BLaER1 treated with 17β-estradiol and CSF1 and Interleukin-3, amounts not matched to agents 10 nM and 100 nM (cell line): ENCODE measurements around the gene CFAP119.

ENCODE experiments used
- H3K27ac ChIP-seq, 11 experiments: shearing (Covaris generic); formaldehyde crosslinking; 2 replicates each; pipeline ENCODE4 v1.8.1; 2022
- H3K27me3 ChIP-seq, 11 experiments: shearing (Covaris generic); formaldehyde crosslinking; 2 replicates each; pipeline ENCODE4 v1.8.1; 2022
- H3K36me3 ChIP-seq, 11 experiments: shearing (Covaris generic); formaldehyde crosslinking; 2 replicates each; pipeline ENCODE4 v1.8.1; 2022
- H3K4me1 ChIP-seq, 10 experiments: shearing (Covaris generic); formaldehyde crosslinking; 2 replicates each; pipeline ENCODE4 v1.8.1; 2022
- H3K4me2 ChIP-seq, 11 experiments: shearing (Covaris generic); formaldehyde crosslinking; 2 replicates each; pipeline ENCODE4 v1.8.1; 2022
- H3K4me3 ChIP-seq, 10 experiments: shearing (Covaris generic); formaldehyde crosslinking; 2 replicates each; pipeline ENCODE4 v1.8.1; 2022
- H3K9ac ChIP-seq, 11 experiments: shearing (Covaris generic); formaldehyde crosslinking; 2 replicates each; pipeline ENCODE4 v1.8.1; 2022
- H3K9me3 ChIP-seq, 11 experiments: shearing (Covaris generic); formaldehyde crosslinking; replicated peaks in 1 of 11; 2 replicates each; pipeline ENCODE4 v1.8.1; 2022
- H4K20me1 ChIP-seq, 11 experiments: shearing (Covaris generic); formaldehyde crosslinking; 2 replicates each; pipeline ENCODE4 v1.8.1; 2022
- Cebpa-rat ChIP-seq, 11 experiments: shearing (Covaris generic); IDR thresholded peaks; 2 replicates each; pipeline ENCODE4 v1.8.1; 2022

Gene CFAP119

GRCh38 chr16:30767767-30768465 is 6.1 kb upstream of the CFAP119 start:
- H3K27me3 ChIP-seq: no peaks in the 10 kb centered on the region
- TF ChIP-seq Cebpa-rat (IDR thresholded peaks at IDR 0.05): no peak
- no peaks in the 10 kb centered on the region for H3K9me3 ChIP-seq
- H3K4me1 ChIP-seq: peaks cover 9 to 21% (median 15%) of the 10 kb centered on the region in 10 experiments
- peaks cover 0 to 84% (median 46%) of the 10 kb centered on the region in 11 experiments; a peak in 18 of 22 replicates for H4K20me1 ChIP-seq
- no peak overlapping the region for H3K27ac ChIP-seq
- H3K36me3 ChIP-seq: peaks cover 97 to 100% (median 99%) of the 10 kb centered on the region in 11 experiments
- no peak overlapping the region for H3K4me3 ChIP-seq
- peak overlapping the region in 4 of 11 experiments; percentile 17 to 37 (median 28); a peak in 3 of 22 replicates for H3K9ac ChIP-seq
- no peak overlapping the region for H3K4me2 ChIP-seq

GRCh38 chr16:30766933-30767284 is 5.0 kb upstream of the CFAP119 start:
- Histone ChIP-seq H3K36me3 (peaks cover 87 to 91% (median 89%) of the 10 kb centered on the region in 11 experiments), H3K4me1 (peaks cover 12 to 21% (median 18%) of the 10 kb centered on the region in 10 experiments), H3K9me3 (no peaks in the 10 kb centered on the region), H4K20me1 (peaks cover 0 to 77% (median 41%) of the 10 kb centered on the region in 11 experiments; a peak in 17 of 22 replicates), H3K27ac (no peak overlapping the region), H3K4me3 (no peak overlapping the region), H3K9ac (peak overlapping the region in 3 of 11 experiments; percentile 3 to 87 (median 15); a peak in 3 of 22 replicates), H3K27me3 (no peaks in the 10 kb centered on the region), H3K4me2 (no peak overlapping the region)
- TF ChIP-seq Cebpa-rat (IDR thresholded peaks at IDR 0.05): no peak

- no peak for TF ChIP-seq Cebpa-rat (IDR thresholded peaks at IDR 0.05)
- no peaks in the 10 kb centered on the region for H3K9me3 ChIP-seq
- H3K27me3 ChIP-seq: no peaks in the 10 kb centered on the region
- no peak overlapping the region for H3K27ac ChIP-seq
- H3K4me1 ChIP-seq: peaks cover 12 to 21% (median 19%) of the 10 kb centered on the region in 10 experiments
- peaks cover 82 to 86% (median 84%) of the 10 kb centered on the region in 11 experiments for H3K36me3 ChIP-seq
- H4K20me1 ChIP-seq: peaks cover 0 to 73% (median 37%) of the 10 kb centered on the region in 11 experiments; a peak in 16 of 22 replicates
- peak overlapping the region in 4 of 11 experiments; percentile 1 to 87 (median 28); a peak in 3 of 22 replicates for H3K9ac ChIP-seq
- H3K4me3 ChIP-seq: no peak overlapping the region
- no peak overlapping the region for H3K4me2 ChIP-seq
Measured at GRCh38 chr16:30766206-30766932, 4.5 kb upstream of the CFAP119 start.

- H3K9me3 ChIP-seq: no peaks in the 10 kb centered on the region
- no peak overlapping the region for H3K4me2 ChIP-seq
- peaks cover 26 to 35% (median 33%) of the 10 kb centered on the region in 10 experiments for H3K4me1 ChIP-seq
- no peak overlapping the region for H3K4me3 ChIP-seq
- no peak for TF ChIP-seq Cebpa-rat (IDR thresholded peaks at IDR 0.05)
- H3K27me3 ChIP-seq: no peaks in the 10 kb centered on the region
- H4K20me1 ChIP-seq: peaks cover 0 to 65% (median 37%) of the 10 kb centered on the region in 11 experiments; a peak in 16 of 22 replicates
- H3K36me3 ChIP-seq: peaks cover 69 to 77% (median 71%) of the 10 kb centered on the region in 11 experiments
- peak overlapping the region in 10 of 11 experiments; percentile 8 to 93 (median 88); a peak in 13 of 22 replicates for H3K9ac ChIP-seq
- no peak overlapping the region for H3K27ac ChIP-seq
Measured at GRCh38 chr16:30764816-30765465, 3.1 kb upstream of the CFAP119 start.

GRCh38 chr16:30764086-30764485 is 2.2 kb upstream of the CFAP119 start:
- H3K36me3 ChIP-seq: peaks cover 61 to 76% (median 71%) of the 10 kb centered on the region in 11 experiments
- H3K9me3 ChIP-seq: no peaks in the 10 kb centered on the region
- peaks cover 34 to 43% (median 41%) of the 10 kb centered on the region in 10 experiments for H3K4me1 ChIP-seq
- peaks cover 0 to 57% (median 37%) of the 10 kb centered on the region in 11 experiments; a peak in 16 of 22 replicates for H4K20me1 ChIP-seq
- no peak for TF ChIP-seq Cebpa-rat (IDR thresholded peaks at IDR 0.05)
- H3K27me3 ChIP-seq: no peaks in the 10 kb centered on the region
- H3K27ac ChIP-seq: no peak overlapping the region
- peak overlapping the region; percentile 4 to 93 (median 88); a peak in 17 of 22 replicates for H3K9ac ChIP-seq
- peak overlapping the region in 10 of 11 experiments; percentile 88 to 99 (median 96); a peak in 16 of 22 replicates for H3K4me2 ChIP-seq
- H3K4me3 ChIP-seq: peak overlapping the region in 2 of 10 experiments; percentile 85 to 88; a peak in 2 of 20 replicates

- Histone ChIP-seq H3K4me1 (peaks cover 44 to 53% (median 50%) of the 10 kb centered on the region in 10 experiments), H3K36me3 (peaks cover 51 to 72% (median 62%) of the 10 kb centered on the region in 11 experiments), H3K27ac (peak overlapping the region in 10 of 11 experiments; percentile 71 to 86 (median 82); a peak in 21 of 22 replicates), H3K27me3 (no peaks in the 10 kb centered on the region), H4K20me1 (peaks cover 0 to 48% (median 31%) of the 10 kb centered on the region in 11 experiments; a peak in 16 of 22 replicates), H3K4me3 (peak overlapping the region; percentile 68 to 96 (median 88)), H3K9me3 (no peaks in the 10 kb centered on the region), H3K9ac (peak overlapping the region; percentile 77 to 93 (median 88)), H3K4me2 (peak overlapping the region; percentile 88 to 100 (median 97))
- no peak for TF ChIP-seq Cebpa-rat (IDR thresholded peaks at IDR 0.05)
Measured at GRCh38 chr16:30762991-30763725, 1.3 kb upstream of the CFAP119 start.

GRCh38 chr16:30761427-30761927 is 385 bp downstream of the CFAP119 start:
- H3K4me2 ChIP-seq: peak overlapping the region; percentile 90 to 99 (median 97)
- H4K20me1 ChIP-seq: peaks cover 0 to 45% (median 26%) of the 10 kb centered on the region in 11 experiments; a peak in 15 of 22 replicates
- H3K4me3 ChIP-seq: peak overlapping the region; percentile 68 to 96 (median 88)
- peak overlapping the region; percentile 64 to 93 (median 88) for H3K9ac ChIP-seq
- TF ChIP-seq Cebpa-rat (IDR thresholded peaks at IDR 0.05): no peak
- H3K27ac ChIP-seq: peak overlapping the region in 10 of 11 experiments; percentile 60 to 86 (median 76); a peak in 20 of 22 replicates
- peaks cover 47 to 72% (median 58%) of the 10 kb centered on the region in 11 experiments for H3K36me3 ChIP-seq
- H3K27me3 ChIP-seq: no peaks in the 10 kb centered on the region
- peaks cover 45 to 60% (median 52%) of the 10 kb centered on the region in 10 experiments for H3K4me1 ChIP-seq
- H3K9me3 ChIP-seq: no peaks in the 10 kb centered on the region
